HepG2 (cell line): ENCODE measurements around the gene SHBG. TPM values are rescaled to one million over a fixed set of nuclear protein-coding genes. Genes with fewer than 3 reads are reported as not detected.

ENCODE experiments used
- ATAC-seq: fragments of 200-7000 bp; cut with Tn5 transposase; 3 replicates; pipeline ENCODE4 v1.9.1; 2020; ENCODE audit warnings: mild to moderate bottlenecking, moderate library complexity
- BruUV-seq: library from RNA; stranded (reverse); fragments of 400-500 nt; replicated peaks from 2 replicates; lab custom pipeline; 2021; lab: Mats Ljungman, UMichigan
- CTCF ChIA-PET: fragments of 300-600 bp; formaldehyde crosslinking; extraction: SDS; loops from one replicate; lab custom pipeline; 2021; ENCODE audit warnings: low total read pairs, inconsistent platforms, low intra/inter-chr PET ratio; lab: Yijun Ruan, JAX
- POLR2A ChIA-PET: fragments of 350-600 bp; sonication (Branson Sonifier 250); formaldehyde crosslinking; loops from one replicate; lab custom pipeline; 2020; ENCODE audit warnings: antibody characterized with exemption, inconsistent platforms; lab: Yijun Ruan, JAX
- DNase-seq: peaks from one replicate; pipeline ENCODE4 v3.0.0-alpha.2; 2015; ENCODE audit warnings: low spot score
- FAIRE-seq: peaks from 3 replicates; lab custom pipeline; 2011; peaks lifted over from hg19 to GRCh38; lab: Jason Lieb, UNC
- H2AFZ ChIP-seq: one replicate; pipeline ENCODE4 v1.6.1; 2011; ENCODE audit warnings: low read length, inconsistent platforms
- H3K27ac ChIP-seq: fragments of 300-600 bp; 3 replicates; pipeline ENCODE4 v1.8.0; 2011; ENCODE audit warnings: mixed run types, mild to moderate bottlenecking, mixed read lengths, low read length, inconsistent platforms; ENCODE audit not compliant: insufficient read depth; ENCODE audit errors: extremely low read length
- H3K27me3 ChIP-seq, 2 experiments: fragments of 200-600 bp in 1 of 2; 2 replicates in 1 of 2; 3 replicates in 1 of 2; pipeline versions ENCODE4 v1.6.0 to v1.8.0; 2011; ENCODE audit warnings: low read length in 2 of 2, mild to moderate bottlenecking in 2 of 2, moderate library complexity in 2 of 2, inconsistent platforms in 1 of 2; ENCODE audit not compliant: insufficient read depth in 2 of 2, control insufficient read depth in 1 of 2
- H3K36me3 ChIP-seq, 2 experiments: fragments of 200-600 bp in 1 of 2; replicated peaks in 1 of 2; 2 replicates in 1 of 2; 3 replicates in 1 of 2; pipeline versions ENCODE4 v1.5.1 to v1.8.0; 2011; ENCODE audit warnings: low read length in 2 of 2, inconsistent platforms in 1 of 2; ENCODE audit not compliant: insufficient read depth in 2 of 2, control insufficient read depth in 1 of 2
- H3K4me1 ChIP-seq: 2 replicates; pipeline ENCODE4 v1.5.1; 2012; ENCODE audit warnings: low read length, inconsistent platforms; ENCODE audit not compliant: insufficient read depth
- H3K4me2 ChIP-seq: 2 replicates; pipeline ENCODE4 v1.6.0; 2011; ENCODE audit warnings: low read depth, low read length, inconsistent platforms
- H3K4me3 ChIP-seq, 3 experiments: fragments of 200-600 bp in 1 of 3; sonication (generic), shearing (Covaris generic) in 1 of 3; replicated peaks in 1 of 3; 2 replicates each; pipeline ENCODE4 v1.5.1; 2011 to 2016; ENCODE audit warnings: low read length in 3 of 3, inconsistent platforms in 2 of 3, low read depth in 2 of 3, mild to moderate bottlenecking in 2 of 3, control low read depth in 1 of 3, mixed read lengths in 1 of 3; ENCODE audit not compliant: insufficient read depth in 1 of 3
- H3K79me2 ChIP-seq: one replicate; pipeline ENCODE4 v1.6.1; 2011; ENCODE audit warnings: low read length, inconsistent platforms; ENCODE audit not compliant: insufficient read depth
- H3K9ac ChIP-seq: 2 replicates; pipeline ENCODE4 v1.6.0; 2011; ENCODE audit warnings: mild to moderate bottlenecking, low read depth, low read length, inconsistent platforms; ENCODE audit not compliant: insufficient read depth
- H3K9me3 ChIP-seq: 2 replicates; pipeline ENCODE4 v1.5.1; 2012; ENCODE audit warnings: mild to moderate bottlenecking, low read length
- H4K20me1 ChIP-seq: 2 replicates; pipeline ENCODE4 v1.6.0; 2011; ENCODE audit warnings: inconsistent platforms, mild to moderate bottlenecking, low read length, moderate library complexity; ENCODE audit not compliant: insufficient read depth
- ARNTL ChIP-seq: sonication (generic); formaldehyde crosslinking; IDR thresholded peaks from 2 replicates; pipeline ENCODE4 v1.4.0; 2020; ENCODE audit warnings: mild to moderate bottlenecking, missing genetic modification reagents
- EP300 ChIP-seq, 3 experiments: sonication (generic) in 1 of 3; formaldehyde crosslinking in 1 of 3; IDR thresholded peaks; 2 replicates each; pipeline versions ENCODE4 v1.5.1 to v1.6.1; 2011 to 2020; ENCODE audit warnings: low read depth in 2 of 3, low read length in 2 of 3, borderline replicate concordance in 1 of 3, improper control_type of control experiment in 1 of 3, mild to moderate bottlenecking in 1 of 3, missing genetic modification reagents in 1 of 3, moderate library complexity in 1 of 3
- FOXK2 ChIP-seq: fragments of 450-650 bp; IDR thresholded peaks from 2 replicates; pipeline ENCODE4 v1.6.1; 2016
- KAT2B ChIP-seq: fragments of 150-350 bp; IDR thresholded peaks from 2 replicates; pipeline ENCODE4 v1.6.1; 2014; ENCODE audit warnings: low read depth, low read length, borderline replicate concordance
- KAT7 ChIP-seq: IDR thresholded peaks from 2 replicates; pipeline ENCODE4 v1.6.1; 2018; ENCODE audit warnings: borderline replicate concordance, missing compliant biosample characterization
- MXD3 ChIP-seq: IDR thresholded peaks from 2 replicates; pipeline ENCODE4 v1.6.1; 2016; ENCODE audit warnings: mild to moderate bottlenecking, missing biosample characterization, missing genetic modification reagents
- NR2C2 ChIP-seq: sonication (generic); formaldehyde crosslinking; IDR thresholded peaks from 2 replicates; pipeline ENCODE4 v1.4.0; 2020; ENCODE audit warnings: missing genetic modification reagents, mild to moderate bottlenecking, moderate library complexity, borderline replicate concordance
- ZNF350 ChIP-seq: sonication (generic); formaldehyde crosslinking; IDR thresholded peaks from 2 replicates; pipeline ENCODE4 v1.4.0; 2020; ENCODE audit warnings: mild to moderate bottlenecking, low read depth, missing genetic modification reagents, borderline replicate concordance
- ZNF354B ChIP-seq: sonication (generic); formaldehyde crosslinking; IDR thresholded peaks from 2 replicates; pipeline ENCODE4 v1.8.0; 2022; ENCODE audit warnings: mild to moderate bottlenecking, missing genetic modification reagents
- WGBS: methylation state at CpG from one replicate; pipeline ENCODE4 v1.1.6; 2017; ENCODE audit warnings: low lambda C conversion rate; 5-methylcytosine and 5-hydroxymethylcytosine counted together
- in situ Hi-C: cut with HindIII; loops from 2 replicates; pipeline ENCODE4 v1.10.0; 2017; ENCODE audit warnings: low pct_unique_long_range_greater_than_20kb; ENCODE audit not compliant: extremely low pct_ligation_motif_present
- intact Hi-C: fragments of 100-400 bp; cut with micrococcal nuclease; formaldehyde crosslinking; loops from one replicate; pipeline ENCODE4 v1.10.0; 2022; ENCODE audit not compliant: unreplicated experiment
- polyA plus RNA-seq, 8 experiments: library from polyadenylated mRNA; depleted of rRNA in 3 of 8; stranded (reverse) in 7 of 8; unstranded in 1 of 8; fragments of >200 nt; fragmentation: Illumina TruSeq in 4 of 8; extraction: Trizol in 4 of 8; gene quantifications; 2 replicates each; pipeline versions ENCODE4 v1.2.1 to v1.2.3, GENCODE V29; 2011 to 2016; ENCODE audit warnings: low read depth in 4 of 8, missing spikeins in 1 of 8, mixed read lengths in 1 of 8; ENCODE audit not compliant: insufficient read depth in 1 of 8
- total RNA-seq, 5 experiments: library from RNA; depleted of rRNA; stranded (reverse); fragments of >200 nt; fragmentation: Illumina TruSeq; extraction: Trizol; gene quantifications; 2 replicates each; pipeline ENCODE4 v1.2.3, GENCODE V29; 2016; ENCODE audit warnings: low read depth in 1 of 5
- TF ChIP-seq, protein P1 (sequence below): sonication (generic); formaldehyde crosslinking; IDR thresholded peaks from 2 replicates; pipeline ENCODE4 v1.4.0; 2020; ENCODE audit warnings: missing genetic modification reagents

Gene SHBG
- total and polyA plus RNA-seq, 2 of the 13 experiments (the other 11 are each of a cell fraction or from before 2014, with no cell fraction given), result 4.0 to 6.1 TPM

GRCh38 chr17:7655541-7655840, 25.6 kb downstream of the SHBG start:
- Histone ChIP-seq H4K20me1 (no peaks in the 10 kb centered on the region), H2AFZ (no peak overlapping the region), H3K9ac (no peak overlapping the region), H3K9me3 (no peaks in the 10 kb centered on the region), H3K36me3 (no peaks in the 10 kb centered on the region), H3K4me2 (no peak overlapping the region), H3K27me3 (peaks cover 3 to 49% of the 10 kb centered on the region in 2 experiments), H3K4me1 (peaks cover 10% of the 10 kb centered on the region; the same call in 1 of the 2 replicates), H3K79me2 (no peaks in the 10 kb centered on the region), H3K4me3 (no peak overlapping the region), H3K27ac (no peak overlapping the region)
- WGBS, result 81% methylated on average over 15 of the region's 17 CpGs
- DNase-seq (no peak), FAIRE-seq (no peak), ATAC-seq (no peak)
- intact Hi-C loops (no loop called here), in situ Hi-C loops (no loop called here)
- TF ChIP-seq ARNTL (CRISPR knock-in tag), result no peak
- no peak for TF ChIP-seq ZNF354B
- TF ChIP-seq FOXK2, result no peak
- TF ChIP-seq KAT7 (CRISPR knock-in tag), result no peak
- TF ChIP-seq EP300 (IDR thresholded peaks at IDR 0.05; ENCODE audit: low read depth in 2 of 2, low read length in 2 of 2), result no peak
- TF ChIP-seq EP300 (CRISPR knock-in tag; IDR thresholded peaks at IDR 0.05; ENCODE audit: borderline replicate concordance), result no peak
- TF ChIP-seq NR2C2 (CRISPR knock-in tag), result no peak
- TF ChIP-seq, protein P1, sequence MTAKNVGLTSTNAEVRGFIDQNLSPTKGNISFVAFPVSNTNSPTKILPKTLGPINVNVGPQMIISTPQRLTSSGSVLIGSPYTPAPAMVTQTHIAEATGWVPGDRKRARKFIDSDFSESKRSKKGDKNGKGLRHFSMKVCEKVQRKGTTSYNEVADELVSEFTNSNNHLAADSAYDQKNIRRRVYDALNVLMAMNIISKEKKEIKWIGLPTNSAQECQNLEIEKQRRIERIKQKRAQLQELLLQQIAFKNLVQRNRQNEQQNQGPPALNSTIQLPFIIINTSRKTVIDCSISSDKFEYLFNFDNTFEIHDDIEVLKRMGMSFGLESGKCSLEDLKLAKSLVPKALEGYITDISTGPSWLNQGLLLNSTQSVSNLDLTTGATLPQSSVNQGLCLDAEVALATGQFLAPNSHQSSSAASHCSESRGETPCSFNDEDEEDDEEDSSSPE, result no peak
- no peak for TF ChIP-seq KAT2B
- TF ChIP-seq MXD3 (CRISPR knock-in tag), result no peak
- no peak for TF ChIP-seq ZNF350 (CRISPR knock-in tag)
- no TSS peak for BruUV-seq
- POLR2A ChIA-PET, result interaction anchor here (1.0 kb wide), 1 partner anchor 28 kb away, joined by 5 read pairs; the partner anchor contains the start of gene SAT2
- CTCF ChIA-PET, result no interaction called here
